HG03175 (cell line): ENCODE measurements around the gene RBMY1E.
"Not testable (repeated sequence)": the region's sequence is repeated elsewhere in the genome, so short reads cannot be mapped to it uniquely, and the experiment has no call there.

Source experiments
- ATAC-seq: cut with Tn5 transposase; IDR thresholded peaks from one replicate; pipeline ENCODE4 v1.9.1; 2021; ENCODE audit warnings: mild to moderate bottlenecking, moderate library complexity; ENCODE audit not compliant: unreplicated experiment

The RBMY1E gene

GRCh38 chrY:21917932-21918331, at the start of gene RBMY1E:
TSS of gene RBMY1E (minus strand) at chrY:21918032. CDS start at chrY:21916054, 1,978 bp downstream.
- not testable (repeated sequence) for ATAC-seq

GRCh38 chrY:21894426-21894825, 23.4 kb downstream of the RBMY1E start, which contains the start of gene RBMY1D:
TSS of gene RBMY1D (minus strand) at chrY:21894526. CDS start at chrY:21892513, 2,013 bp downstream.
- ATAC-seq, result not testable (repeated sequence)

- ATAC-seq, result peak; percentile 82
These were observed 48.3 kb downstream of the RBMY1E start for GRCh38 chrY:21869407-21870076.
